Dedifferentiated amniotic fluid mesenchymal stem cell (primary cell): ENCODE data around the gene MRM3.
"Not testable (repeated sequence)": the region's sequence is repeated elsewhere in the genome, so short reads cannot be mapped to it uniquely, and the experiment has no call there.

Experiments
- DNase-seq: peaks from one replicate; pipeline ENCODE4 v3.0.0-alpha.2; 2016; ENCODE audit errors: extremely low spot score

MRM3 gene

DNA sequence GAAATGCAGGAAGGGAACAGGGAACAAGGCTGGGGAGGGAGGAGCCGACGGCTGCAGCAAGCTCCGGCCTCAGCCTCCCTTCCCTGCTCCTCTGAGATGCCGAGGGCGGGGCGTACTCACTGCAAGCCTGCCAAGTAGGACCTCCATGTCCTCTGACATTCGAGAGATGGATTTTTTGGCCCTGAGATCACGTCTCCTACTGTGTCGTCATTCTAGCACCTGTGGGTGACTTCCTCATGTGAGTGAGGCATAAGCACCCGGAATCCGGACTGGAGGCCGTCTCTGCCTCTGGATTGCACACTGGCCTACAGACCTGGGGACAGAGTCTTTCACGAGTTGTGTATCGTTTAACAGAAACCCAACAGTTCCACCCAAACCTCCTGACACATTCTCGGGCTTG lies 14.5 kb downstream of the MRM3 start:
- no peak for DNase-seq

DNA sequence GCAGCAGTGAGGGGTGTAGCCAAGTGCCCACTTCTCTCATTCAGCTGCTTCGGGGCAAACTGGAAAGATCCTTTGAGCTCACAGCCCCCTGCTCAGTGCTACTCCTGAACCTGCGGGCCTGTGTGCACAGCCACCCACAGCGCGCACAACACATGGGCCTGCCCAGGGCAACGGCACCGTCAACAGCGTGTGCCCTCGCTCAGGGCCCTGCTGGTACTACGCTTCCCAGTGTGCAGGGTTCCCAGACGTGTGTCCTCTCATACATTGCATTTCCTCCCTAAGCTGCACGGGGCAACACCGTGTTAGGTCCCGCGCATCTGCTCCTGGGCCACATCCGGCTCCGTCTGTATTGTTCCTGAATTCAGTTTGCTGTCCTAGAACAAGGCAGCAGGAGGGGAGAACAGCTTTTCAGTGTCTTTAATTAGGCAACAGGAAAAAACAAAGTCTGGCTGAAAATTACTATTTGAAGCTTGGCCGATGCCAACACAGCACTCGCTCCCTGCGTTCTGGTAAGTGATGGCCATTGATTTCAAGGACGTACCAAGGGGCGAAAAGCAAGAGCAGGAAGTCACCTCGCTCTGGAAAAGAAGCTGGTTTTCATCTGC lies 15.2 kb downstream of the MRM3 start:
- DNase-seq = no peak

DNA sequence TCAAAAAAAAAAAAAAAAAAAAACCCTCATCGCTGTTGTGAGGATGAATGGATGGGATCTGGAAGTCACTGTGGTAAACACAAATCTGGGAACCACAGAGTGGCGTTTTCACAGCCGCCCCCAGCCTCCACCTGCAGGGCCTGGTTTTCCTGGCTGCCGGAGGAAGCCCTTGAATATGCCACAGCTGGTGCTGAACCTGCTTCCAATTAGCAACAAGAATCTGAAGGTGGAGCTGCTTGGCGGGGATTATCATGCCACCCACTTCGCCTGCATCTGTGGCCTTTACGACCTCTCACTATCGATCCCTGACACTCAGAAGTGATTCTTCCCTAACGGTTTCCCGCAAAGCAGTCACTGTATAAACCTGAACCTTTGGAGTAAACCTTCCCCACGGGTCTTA lies 16.1 kb downstream of the MRM3 start:
- no peak for DNase-seq

DNA sequence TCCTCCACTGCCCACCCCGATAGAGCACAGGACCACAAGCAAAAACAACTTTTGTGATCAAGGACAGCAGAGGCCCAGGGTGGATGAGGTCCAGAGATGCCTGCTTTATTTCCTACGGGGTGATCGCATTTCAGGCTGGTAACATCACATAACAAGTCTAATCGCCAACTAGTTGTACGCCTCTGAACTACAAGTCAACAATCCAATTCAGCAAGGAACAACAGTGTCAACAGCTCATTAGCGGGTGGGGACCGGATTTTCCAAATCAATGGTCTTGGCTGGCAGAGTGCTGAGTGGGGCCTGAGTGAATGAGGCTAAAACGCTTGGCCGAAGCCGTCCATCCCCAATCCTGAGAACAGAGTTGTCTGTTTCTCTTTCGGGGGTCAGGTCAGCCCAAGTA lies 17.1 kb downstream of the MRM3 start:
- DNase-seq = no peak

DNA sequence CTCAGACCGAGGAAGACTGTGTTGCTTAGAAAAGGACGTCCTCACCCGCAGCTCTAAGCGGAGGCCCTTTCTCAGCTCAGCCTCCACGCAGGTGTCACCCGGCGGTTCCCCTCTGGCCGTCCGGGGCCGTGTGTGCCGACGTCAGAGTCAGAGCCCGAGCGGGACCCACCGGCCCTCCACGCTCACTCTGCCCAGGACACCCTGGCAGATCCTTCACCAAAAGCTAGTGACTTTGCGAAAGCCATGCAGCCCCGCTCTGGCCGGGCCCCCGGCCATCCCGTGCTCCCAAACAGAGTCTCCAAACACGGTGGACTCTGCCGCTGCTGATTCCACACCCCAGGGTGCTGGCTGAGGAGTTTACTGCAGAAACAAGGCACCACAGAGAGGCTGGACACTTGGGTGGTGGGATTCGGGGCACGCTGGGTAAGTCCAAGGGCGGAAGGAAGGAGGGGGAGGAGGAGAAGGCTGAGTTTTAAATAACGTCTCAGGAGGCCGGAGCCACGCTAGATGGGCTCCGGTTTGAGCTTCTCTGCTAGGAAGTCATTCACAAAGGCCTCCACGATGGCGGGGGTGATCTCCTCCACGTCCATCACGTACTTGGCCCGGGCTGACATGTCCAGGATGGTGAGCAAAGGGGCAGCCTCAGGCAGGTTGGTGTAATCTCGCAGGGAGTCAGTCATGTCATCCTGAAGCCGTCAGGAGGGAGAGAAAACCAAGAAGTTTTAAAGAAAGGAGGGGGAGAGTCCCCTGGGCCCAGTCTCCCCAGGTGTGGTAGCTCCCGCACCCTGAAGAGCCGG lies 18.5 kb downstream of the MRM3 start:
- DNase-seq = no peak

DNA sequence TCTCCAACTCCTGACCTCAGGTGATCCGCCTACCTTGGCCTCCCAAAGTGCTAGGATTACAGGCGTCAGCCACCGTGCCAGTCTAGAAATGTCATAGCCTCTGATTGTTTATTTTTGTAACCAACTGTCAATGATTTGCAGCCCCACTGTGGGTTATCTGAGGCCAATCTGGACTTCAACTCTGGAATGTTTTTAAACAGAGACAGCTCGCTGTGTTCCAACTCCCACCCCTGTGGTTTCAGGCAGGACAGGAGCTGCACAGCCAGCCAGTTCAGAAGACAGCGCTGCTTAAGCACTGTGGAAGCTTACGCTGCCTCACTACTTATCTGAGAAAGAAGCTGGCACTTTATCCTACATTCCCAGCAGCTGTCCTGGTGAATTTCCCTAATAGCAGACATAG lies 19.5 kb downstream of the MRM3 start:
- no peak for DNase-seq

DNA sequence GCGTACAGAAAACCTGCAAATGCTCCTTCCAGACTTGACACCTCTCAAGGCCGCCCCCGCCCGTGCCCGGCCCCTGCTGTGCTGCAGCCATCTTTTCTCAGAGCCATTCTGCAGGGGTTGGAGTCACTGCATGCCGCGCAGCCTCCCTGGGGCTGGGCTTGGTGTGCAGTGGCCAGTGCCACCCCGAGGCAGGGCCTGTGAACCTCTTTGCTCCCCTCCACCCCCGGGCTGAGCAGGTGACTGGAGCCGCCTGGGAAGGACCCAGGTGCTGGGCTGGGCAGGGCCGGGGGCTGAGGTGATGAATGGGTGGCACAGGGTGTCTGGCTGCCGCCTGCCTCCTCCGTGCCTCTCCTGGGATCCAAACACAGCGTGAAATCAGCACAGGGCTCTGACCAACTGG lies 20.3 kb downstream of the MRM3 start:
- no peak for DNase-seq

DNA sequence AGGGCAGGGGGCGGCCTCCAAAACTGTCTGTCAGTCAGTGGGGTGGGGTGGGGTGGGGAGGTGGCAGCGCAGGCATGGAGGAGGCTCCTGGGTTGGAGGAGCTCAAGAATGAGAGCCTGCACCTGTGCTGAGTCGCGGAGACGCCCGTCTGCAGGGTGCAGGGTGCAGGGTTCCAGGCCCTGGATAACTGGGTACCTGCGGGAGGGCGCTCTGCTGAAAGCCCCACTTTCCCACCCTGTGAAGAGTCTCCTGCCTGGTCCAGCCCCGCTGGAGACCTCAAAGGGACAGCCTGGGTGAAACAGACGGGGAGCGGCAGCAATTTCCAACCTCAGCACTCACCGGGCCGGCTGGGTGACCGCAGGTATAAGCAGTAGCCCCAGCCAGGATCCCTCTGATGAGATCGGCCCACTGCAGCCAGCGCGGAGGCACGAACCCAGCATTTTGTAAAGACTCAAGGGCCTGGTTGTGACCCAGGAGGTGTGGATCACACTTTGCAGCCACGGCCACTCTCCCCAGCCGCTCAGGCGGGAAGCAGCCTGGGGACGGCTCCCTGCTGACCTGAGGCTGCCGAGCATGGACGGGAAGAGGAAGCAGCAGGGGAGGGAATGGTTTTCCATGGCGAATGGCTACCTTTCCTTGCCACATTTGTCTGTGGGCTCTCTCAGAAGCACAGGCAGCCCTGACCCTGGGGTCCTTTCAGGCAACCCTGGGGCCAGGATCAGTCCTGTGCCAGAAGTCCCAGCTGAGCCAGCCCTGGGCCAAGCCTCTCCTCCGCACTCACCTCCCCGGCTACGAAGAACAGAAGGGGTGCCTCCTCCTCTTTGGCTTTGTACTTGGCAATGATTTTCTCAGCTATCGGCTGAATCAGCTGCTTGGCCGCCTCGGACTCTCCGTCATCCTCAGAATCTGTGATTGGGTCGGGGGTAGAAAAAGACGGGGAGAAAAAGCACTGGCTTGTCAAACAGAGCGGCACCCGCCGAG lies 21.0 kb downstream of the MRM3 start:
- DNase-seq = no peak

DNA sequence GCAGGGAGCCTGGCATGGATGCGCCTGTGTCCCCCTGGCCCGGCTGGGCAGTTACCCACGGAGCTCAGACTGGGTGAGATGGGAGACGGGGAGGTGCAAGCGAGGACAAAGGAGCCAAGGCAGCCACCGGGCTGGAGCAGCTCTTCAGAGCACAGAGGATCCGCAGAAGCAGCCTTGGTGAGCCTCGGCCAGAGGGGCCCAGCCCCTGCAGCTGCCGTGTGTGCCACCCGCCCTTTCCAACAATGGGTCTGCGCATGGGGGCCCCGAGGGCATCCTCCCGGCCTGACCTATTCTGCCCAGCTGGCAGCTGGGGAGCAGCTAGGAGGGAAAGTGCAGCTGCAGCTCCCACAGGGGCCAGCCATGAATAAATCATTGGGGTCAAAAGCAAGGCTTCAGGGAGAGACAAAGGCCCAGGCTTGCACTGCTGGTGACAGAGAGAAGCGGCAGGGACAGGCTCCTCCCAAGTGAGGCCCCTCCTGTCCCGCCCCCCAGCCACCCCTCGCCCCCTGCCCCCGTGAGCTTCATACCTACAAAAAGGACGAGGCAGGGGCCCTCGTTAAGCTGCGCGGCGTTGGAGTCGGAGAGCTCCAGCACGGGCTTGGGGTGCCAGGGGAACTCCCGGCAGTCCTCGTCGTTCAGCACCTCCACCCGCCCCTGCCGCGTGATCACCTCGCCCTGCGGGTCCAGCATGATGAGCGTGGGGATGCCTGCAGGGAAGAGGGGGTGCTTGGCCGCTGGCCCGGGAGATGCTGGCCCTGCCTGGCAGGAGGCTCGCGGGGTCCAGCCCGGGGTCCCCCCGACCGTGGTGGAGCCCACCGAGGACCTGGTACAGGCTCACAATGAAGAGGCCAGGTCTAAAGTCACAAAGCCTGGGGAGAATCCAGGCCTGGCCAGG lies 22.6 kb downstream of the MRM3 start:
- no peak for DNase-seq

DNA sequence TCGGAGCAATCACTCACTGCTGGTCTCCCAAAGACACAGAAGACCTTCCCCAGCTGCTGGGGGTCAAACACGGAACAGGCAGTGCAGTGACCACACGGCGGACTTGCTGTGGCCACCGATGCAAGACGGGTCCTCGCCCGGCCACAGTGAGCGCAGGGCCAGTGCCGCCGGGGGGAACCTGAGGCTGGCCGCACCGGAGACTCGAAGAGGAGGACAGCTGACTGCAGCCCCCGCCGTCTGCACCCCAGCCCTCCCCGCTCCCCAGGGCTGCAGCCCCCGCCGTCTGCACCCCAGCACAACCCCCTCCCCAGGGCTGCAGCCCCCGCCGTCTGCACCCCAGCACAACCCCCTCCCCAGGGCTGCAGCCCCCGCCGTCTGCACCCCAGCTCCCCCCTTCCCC lies 23.7 kb downstream of the MRM3 start:
- DNase-seq = not testable (repeated sequence)

DNA sequence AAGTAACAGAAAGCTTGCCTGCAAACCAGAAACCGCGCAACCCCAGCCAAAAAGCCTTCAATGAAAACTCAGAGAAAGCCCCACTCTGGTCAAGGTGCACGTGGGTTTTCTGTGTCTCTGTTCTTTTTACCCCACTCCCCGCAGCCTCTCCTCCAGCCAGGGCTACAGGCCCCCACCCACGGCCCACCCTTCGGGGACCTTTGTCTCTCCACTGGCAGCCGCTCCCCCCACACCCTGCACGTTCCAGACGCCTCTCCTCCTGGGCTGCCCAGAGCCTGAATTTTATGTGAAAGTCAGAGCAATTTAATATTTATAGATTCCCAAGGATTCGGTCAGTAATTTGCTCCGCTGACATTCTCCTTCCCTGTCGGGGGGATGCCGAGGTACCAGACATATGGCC lies 24.2 kb downstream of the MRM3 start:
- DNase-seq = no peak

DNA sequence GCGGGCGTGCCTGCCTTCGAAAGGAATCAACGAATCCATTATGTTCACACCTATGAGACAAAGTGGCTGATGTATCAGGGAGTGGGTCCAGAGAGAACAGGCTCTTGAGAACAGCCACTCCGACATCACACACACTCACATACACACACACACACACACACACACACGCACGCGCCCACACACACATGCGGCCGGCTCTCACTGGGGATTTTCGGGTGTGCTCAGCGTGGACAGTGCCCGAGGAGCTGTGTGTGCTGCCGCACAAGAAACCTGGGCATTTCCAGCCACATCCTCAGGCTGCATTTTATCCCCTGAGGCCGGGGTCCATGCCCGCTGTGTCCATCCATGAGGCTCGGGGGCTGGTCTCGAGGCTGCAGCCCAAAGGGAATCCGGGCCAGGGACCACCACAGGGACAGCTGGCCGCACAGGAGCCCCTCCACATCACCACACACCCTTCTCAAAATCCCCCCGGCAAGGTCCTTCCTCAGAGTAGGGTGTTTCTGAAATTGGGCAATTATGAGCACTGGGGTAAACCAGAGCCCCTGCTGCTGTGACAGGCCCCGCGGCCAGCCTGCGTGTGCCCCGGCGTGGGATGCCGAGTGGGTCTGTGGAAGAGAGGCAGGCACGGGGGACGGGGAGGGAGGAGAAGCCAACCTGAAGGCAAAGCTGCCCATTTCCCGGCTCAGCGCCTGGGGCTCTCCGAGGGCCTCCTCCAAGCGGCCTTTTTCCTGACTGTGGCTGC lies 24.8 kb downstream of the MRM3 start:
- no peak for DNase-seq

DNA sequence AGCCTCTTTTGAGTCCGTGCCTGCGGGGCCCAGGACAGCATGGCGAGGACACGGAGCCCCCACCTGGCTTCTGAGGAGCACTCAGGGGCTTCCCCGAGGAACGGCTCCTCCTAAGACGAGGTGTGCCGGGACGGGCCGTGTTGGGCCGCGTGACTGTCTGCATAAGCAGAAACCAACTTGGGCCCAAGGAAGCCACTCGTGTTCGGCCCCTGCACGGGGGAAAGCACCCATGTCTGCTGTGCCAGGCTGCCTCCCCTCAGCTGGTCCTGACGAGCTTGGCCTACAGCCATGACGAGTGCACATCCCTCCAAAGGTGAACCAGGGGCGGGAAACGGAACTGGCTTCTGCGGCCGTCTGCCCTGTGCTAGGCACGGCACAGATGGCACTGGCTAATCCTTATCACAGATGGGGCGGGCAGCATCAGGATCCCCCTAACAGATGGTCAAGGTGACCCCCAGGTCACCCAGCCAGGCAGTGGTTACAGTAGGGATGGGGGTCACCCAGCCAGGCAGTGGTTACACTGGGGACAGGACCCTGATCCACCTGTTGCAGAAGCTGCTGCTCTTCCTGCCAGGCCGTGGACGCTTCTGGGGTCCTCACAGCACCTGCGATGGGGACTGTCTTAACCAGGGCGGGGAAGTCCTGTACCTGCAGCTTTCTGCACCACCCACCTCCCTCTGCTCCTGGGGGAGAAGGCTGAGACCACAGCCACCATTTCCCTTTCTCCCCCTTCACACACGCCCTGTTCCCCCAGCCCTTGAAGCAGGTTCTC lies 25.6 kb downstream of the MRM3 start:
- no peak for DNase-seq

DNA sequence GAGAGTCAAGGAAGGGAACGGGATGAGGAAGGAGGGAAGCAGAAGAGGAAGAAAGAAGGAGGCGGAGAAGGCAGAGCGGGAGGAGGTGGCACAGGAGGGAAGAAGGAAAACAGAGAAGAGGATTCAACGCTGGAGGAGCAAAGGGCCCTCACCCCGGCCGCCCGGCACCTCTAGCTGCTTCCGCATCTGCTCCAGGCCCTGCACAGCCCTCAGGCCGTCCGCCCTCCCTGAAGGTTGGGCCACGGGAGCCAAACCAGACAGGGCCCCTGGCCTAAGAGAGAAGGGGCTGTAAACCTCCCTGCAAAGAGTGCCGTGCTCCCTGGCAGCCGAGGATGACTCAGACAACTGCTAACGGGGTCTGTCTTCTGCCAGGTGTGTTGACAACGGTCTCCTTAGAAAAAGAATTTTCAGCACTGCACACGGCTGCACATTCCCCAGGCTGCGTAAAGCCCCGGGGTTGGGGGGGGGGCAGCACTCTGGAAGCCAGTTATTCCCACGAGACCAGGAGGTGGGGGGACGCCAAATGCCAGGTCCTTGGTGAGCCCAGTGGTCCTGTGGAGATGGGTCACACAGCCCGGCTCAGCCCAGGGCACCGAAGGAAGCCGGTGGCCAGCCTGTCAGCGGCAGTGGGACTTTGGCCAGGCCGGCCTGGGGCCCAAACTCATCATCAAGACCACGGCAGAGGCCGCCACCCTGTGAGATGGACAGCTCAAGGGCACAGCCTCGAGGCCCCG lies 29.1 kb downstream of the MRM3 start:
- DNase-seq = no peak

DNA sequence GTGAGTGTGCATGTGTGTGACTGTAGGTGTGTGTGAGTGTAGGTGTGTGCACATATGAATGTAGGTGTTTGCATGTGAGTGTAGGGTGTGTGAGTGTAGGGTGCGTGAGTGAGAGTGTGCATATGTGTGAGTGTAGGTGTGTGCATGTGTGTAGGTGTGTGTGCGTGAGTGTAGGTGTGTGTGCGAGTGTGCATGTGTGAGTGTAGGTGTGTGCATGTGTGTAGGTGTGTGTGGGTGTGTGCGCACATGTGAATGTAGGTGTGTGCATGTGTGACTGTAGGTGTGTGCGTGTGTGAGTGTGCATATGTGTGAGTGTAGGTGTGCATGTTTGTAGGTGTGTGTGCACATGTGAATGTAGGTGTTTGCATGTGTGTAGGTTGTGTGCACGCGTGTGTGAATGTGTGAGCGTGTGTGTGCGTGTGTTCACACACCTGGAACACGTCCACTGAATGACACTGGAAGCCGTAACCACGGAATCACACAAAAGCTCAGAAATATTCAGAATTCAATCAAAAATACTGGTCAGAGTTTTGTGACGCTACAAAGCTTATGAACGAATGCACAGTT lies 30.6 kb downstream of the MRM3 start:
- DNase-seq = no peak

DNA sequence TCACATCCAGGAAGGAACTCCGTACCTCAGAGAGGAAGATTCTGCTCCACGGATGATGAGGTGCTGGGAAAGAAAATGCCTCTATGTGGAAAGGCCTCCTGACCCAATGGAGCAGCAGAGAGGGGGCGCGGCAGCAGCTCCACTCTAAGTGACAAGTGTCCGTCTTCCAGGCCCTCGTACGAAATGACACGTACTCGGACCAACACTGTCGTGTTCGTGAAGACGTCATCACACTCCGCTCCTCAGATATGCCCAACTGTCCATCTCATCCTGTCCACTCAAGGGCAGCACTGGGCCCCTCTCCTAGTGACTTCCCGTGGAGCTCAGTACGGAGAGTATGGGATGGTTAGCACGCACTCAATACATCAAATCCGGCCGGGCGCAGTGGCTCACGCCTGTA lies 32.2 kb downstream of the MRM3 start:
- no peak for DNase-seq

DNA sequence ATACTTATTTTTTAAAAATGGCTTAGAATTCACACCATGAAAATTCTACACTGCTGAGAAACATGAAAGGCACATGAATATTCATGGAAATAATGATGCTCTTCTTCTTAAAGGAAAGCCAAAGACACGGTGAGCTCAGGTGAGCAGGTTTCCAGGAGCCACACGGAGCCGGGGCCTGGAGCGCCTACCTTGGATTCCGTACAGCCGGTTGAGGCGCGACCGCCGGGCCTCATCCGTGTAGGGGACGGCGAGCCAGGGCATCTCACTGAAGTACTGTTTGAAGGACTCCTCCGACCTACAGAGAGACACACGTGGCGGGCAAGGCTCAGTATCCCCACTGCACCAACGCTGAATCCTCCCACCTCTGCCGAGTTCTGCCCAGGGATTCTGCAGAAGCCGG lies 37.1 kb downstream of the MRM3 start:
- DNase-seq = no peak

DNA sequence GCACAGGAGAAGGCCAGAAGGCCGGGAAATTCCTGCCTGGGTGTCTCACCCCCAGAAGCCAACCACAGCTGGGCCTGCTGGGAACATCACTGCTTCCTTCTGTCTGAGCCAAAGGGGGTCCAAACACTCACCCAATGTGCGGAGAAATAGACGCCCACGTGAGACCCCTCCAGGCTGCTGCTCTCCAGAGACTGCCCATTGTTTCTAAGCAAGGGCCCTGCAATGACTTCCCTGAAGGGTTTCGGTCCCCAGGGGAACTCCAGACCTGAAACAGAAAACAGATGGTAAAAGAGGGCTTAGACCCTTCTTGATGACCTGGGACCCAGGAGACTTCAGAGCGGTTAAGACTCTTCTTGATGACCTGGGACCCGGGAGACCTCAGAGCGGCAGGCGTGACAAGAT lies 41.3 kb downstream of the MRM3 start:
- DNase-seq = no peak

DNA sequence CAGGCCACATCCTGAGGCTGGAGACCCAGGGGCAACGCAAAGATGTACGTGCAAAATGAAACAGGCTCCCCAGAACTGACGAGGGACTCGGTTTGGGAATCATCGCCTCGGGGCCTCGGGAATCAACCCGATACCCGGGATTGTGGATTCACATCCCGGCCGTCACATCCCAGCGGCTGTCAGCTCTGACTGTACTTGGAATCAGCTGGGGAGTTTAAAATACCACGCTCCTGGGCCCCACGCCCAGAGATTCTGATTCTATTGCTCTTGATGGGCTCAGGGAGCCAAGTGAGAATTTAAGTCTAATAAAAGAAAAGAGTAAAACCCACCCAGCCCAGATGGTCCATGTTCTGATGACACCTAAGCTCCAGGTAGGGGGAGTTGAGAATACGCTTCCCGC lies 42.2 kb downstream of the MRM3 start:
- DNase-seq = no peak
